Fibroblast of the aortic adventitia (primary cell): Measurements from ENCODE around the gene NADSYN1. TPM values are rescaled to one million over a fixed set of nuclear protein-coding genes. Genes with fewer than 3 reads are reported as not detected.

Source experiments
- DNase-seq: peaks from one replicate; pipeline ENCODE4 v3.0.0-alpha.2; 2010; ENCODE audit warnings: low read depth
- H3K4me3 ChIP-seq: 2 replicates; pipeline ENCODE4 v1.5.1; 2011; ENCODE audit warnings: low read depth, mild to moderate bottlenecking, control low read depth, low read length, moderate library complexity
- total RNA-seq: library from RNA; depleted of rRNA; stranded (reverse); fragments of >200 nt; gene quantifications from 2 replicates; pipeline ENCODE4 v1.2.3, GENCODE V29; 2012; ENCODE audit warnings: low replicate concordance
- TF ChIP-seq, protein P1 (sequence below): IDR thresholded peaks from 2 replicates; pipeline ENCODE4 v1.5.1; 2011; ENCODE audit warnings: mild to moderate bottlenecking, low read length, control low read depth, inconsistent platforms; ENCODE audit not compliant: insufficient read depth

The NADSYN1 gene
- total RNA-seq, 1 donor = 50.9 TPM

GRCh38 chr11:71461696-71462095 is 8.7 kb downstream of the NADSYN1 start:
- TF ChIP-seq, protein P1, sequence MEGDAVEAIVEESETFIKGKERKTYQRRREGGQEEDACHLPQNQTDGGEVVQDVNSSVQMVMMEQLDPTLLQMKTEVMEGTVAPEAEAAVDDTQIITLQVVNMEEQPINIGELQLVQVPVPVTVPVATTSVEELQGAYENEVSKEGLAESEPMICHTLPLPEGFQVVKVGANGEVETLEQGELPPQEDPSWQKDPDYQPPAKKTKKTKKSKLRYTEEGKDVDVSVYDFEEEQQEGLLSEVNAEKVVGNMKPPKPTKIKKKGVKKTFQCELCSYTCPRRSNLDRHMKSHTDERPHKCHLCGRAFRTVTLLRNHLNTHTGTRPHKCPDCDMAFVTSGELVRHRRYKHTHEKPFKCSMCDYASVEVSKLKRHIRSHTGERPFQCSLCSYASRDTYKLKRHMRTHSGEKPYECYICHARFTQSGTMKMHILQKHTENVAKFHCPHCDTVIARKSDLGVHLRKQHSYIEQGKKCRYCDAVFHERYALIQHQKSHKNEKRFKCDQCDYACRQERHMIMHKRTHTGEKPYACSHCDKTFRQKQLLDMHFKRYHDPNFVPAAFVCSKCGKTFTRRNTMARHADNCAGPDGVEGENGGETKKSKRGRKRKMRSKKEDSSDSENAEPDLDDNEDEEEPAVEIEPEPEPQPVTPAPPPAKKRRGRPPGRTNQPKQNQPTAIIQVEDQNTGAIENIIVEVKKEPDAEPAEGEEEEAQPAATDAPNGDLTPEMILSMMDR = no peak
- DNase-seq = no peak
- H3K4me3 ChIP-seq = no peak overlapping the region

DNA sequence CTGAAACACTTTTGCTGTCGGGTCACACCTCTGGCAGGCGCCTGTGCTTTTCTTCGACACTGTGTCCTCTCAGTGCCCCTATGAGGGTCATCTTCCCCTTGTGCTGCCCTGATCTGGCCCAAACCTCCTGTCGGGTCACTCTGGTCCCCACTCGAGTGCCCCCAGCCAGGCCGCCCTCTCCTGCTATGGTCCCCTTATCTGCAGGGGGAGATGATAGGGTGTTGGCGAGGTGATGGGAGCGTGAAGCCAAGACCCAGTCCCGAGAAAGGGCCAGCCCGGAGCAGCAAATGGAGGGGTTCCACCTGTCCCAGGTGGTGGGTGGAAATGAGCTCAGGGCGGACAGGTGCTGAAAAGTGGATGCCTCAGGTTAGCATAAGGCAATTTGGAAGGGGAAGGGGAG is 9.7 kb downstream of the NADSYN1 start:
- DNase-seq = no peak
- no peak overlapping the region for H3K4me3 ChIP-seq
- TF ChIP-seq, protein P1 = no peak

DNA sequence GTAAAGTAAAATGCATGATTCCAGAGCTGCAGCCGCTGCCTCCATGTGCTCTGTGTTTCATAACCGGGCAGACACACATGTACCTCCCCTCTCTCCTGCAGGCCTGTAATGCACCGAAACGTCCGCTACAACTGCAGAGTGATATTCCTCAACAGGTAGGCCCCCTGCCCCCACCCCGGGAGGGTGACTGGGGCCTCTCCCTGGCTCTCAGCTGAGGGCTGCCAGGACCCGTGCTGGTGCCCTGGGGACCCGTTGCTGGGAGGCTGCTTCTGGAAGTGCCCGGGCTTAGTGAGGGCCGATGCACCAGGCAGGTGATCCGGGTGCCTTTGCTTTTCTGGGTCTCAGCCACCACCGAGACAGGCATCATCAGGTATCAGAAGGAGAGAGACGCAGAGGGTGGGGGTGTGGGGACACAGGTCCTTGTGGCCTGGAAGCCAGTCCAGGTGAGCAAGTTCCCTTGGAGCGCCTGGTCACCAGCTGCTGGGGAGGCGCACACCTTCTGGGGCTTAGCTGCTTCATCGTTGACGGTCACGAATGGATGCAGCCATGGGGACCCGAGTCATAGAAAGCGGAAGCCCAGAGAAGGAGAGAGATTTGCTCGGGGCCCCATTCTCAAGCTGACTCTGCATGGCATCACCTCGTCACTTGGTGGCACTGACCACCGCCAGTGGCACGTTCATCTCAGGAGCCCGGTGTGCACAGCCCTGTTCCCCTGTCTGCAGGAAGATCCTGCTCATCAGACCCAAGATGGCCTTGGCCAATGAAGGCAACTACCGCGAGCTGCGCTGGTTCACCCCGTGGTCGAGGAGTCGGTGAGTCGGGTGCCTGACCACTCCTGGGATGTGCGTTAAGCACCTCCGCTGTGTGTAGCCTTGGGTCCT is 10.6 kb downstream of the NADSYN1 start:
- no peak for DNase-seq
- no peak overlapping the region for H3K4me3 ChIP-seq
- TF ChIP-seq, protein P1 = no peak

DNA sequence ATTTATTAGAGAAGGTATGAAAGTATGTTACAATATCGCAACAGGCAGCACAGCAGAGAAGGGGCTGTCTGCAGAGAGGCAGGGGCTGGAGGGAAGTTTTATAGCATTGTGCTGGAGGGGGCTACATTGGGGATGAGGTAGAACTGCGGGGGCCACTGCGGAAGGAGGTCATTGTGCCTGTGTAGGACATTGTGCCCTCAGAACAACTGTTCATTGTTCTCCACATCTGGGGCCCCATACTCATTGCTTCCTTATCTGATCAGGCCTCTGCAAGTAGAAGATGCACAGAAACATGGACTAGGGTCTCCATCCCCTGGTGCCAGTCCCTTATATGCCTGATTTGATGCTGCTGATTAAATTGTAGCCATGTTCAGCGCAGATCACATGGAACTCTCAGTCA is 12.1 kb downstream of the NADSYN1 start:
- TF ChIP-seq, protein P1 = no peak
- DNase-seq = no peak
- no peak overlapping the region for H3K4me3 ChIP-seq

GRCh38 chr11:71466358-71466757 is 13.4 kb downstream of the NADSYN1 start:
- DNase-seq = no peak
- H3K4me3 ChIP-seq = no peak overlapping the region
- TF ChIP-seq, protein P1 = no peak

DNA sequence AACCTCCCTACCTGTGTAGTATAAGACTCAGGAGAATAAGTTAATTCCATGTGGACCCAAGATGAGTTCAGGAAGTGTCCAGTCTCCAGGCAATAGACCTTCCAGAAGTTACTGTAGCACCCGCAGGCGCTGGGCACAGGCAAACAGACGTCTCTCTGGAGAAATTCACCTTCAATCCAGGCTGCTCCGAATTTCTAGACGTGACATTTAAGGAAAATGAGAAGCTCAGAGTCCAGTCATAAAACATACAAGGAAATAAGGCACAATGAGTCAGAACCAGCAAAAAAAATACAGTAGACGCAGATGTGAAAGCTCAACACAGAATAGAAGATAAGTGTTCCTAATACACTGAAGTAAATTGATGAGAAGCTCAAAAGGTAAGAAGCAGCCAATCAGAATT is 14.2 kb downstream of the NADSYN1 start:
- H3K4me3 ChIP-seq = no peak overlapping the region
- TF ChIP-seq, protein P1 = no peak
- DNase-seq = no peak
